ES-I3 (cell line): ENCODE results near the gene SCRT2.
"Not testable (repeated sequence)": the region's sequence is repeated elsewhere in the genome, so short reads cannot be mapped to it uniquely, and the experiment has no call there.

Experiments used
- H3K36me3 ChIP-seq: 2 replicates; pipeline ENCODE4 v1.6.1; 2013; ENCODE audit warnings: mild to moderate bottlenecking, low read length, control low read depth, moderate library complexity; ENCODE audit not compliant: insufficient read depth
- H3K4me1 ChIP-seq: 2 replicates; pipeline ENCODE4 v1.6.1; 2013; ENCODE audit warnings: mild to moderate bottlenecking, control low read depth, low read length; ENCODE audit not compliant: insufficient read depth
- H3K9ac ChIP-seq: 2 replicates; pipeline ENCODE4 v1.6.1; 2013; ENCODE audit warnings: low read depth, mild to moderate bottlenecking, low read length, moderate library complexity
- H3K9me3 ChIP-seq: 2 replicates; pipeline ENCODE4 v1.6.1; 2013; ENCODE audit warnings: mild to moderate bottlenecking, low read length, moderate library complexity; ENCODE audit not compliant: control insufficient read depth, insufficient read depth

The SCRT2 gene

GRCh38 chr20:645318-646106 is 30.1 kb downstream of the SCRT2 start:
- peaks cover 15% of the 10 kb centered on the region for H3K36me3 ChIP-seq
- H3K9me3 ChIP-seq = no peaks in the 10 kb centered on the region
- no peak overlapping the region for H3K9ac ChIP-seq
- H3K4me1 ChIP-seq = no peaks in the 10 kb centered on the region; the same call in 1 of the 2 replicates

- Histone ChIP-seq H3K9me3 (no peaks in the 10 kb centered on the region), H3K4me1 (no peaks in the 10 kb centered on the region; the same call in 1 of the 2 replicates), H3K36me3 (peaks cover 15% of the 10 kb centered on the region), H3K9ac (no peak overlapping the region)
Measured at GRCh38 chr20:644692-645317, 30.8 kb downstream of the SCRT2 start.

GRCh38 chr20:642398-643174 is 33.0 kb downstream of the SCRT2 start:
- H3K9me3 ChIP-seq = no peaks in the 10 kb centered on the region
- H3K4me1 ChIP-seq = no peaks in the 10 kb centered on the region; the same call in 1 of the 2 replicates
- no peak overlapping the region; the same call in 1 of the 2 replicates for H3K9ac ChIP-seq
- H3K36me3 ChIP-seq = peaks cover 5% of the 10 kb centered on the region

GRCh38 chr20:642013-642397 is 33.6 kb downstream of the SCRT2 start:
- H3K9ac ChIP-seq, H3K4me1 ChIP-seq, H3K9me3 ChIP-seq, H3K36me3 ChIP-seq: not testable (repeated sequence)

- Histone ChIP-seq H3K9ac (no peak overlapping the region), H3K36me3 (no peaks in the 10 kb centered on the region), H3K9me3 (no peaks in the 10 kb centered on the region), H3K4me1 (no peaks in the 10 kb centered on the region; the same call in 1 of the 2 replicates)
Measured at GRCh38 chr20:641516-641875, 34.1 kb downstream of the SCRT2 start.

GRCh38 chr20:640674-641515 is 34.7 kb downstream of the SCRT2 start:
- no peak overlapping the region for H3K9ac ChIP-seq
- H3K4me1 ChIP-seq = no peaks in the 10 kb centered on the region; the same call in 1 of the 2 replicates
- H3K36me3 ChIP-seq = no peaks in the 10 kb centered on the region
- H3K9me3 ChIP-seq = no peaks in the 10 kb centered on the region

GRCh38 chr20:638579-638978 is 37.0 kb downstream of the SCRT2 start:
- Histone ChIP-seq H3K9ac (no peak overlapping the region), H3K9me3 (no peaks in the 10 kb centered on the region), H3K36me3 (no peaks in the 10 kb centered on the region), H3K4me1 (peaks cover 11% of the 10 kb centered on the region)

GRCh38 chr20:637559-637958 is 38.0 kb downstream of the SCRT2 start:
- no peaks in the 10 kb centered on the region for H3K36me3 ChIP-seq
- no peak overlapping the region for H3K9ac ChIP-seq
- peaks cover 11% of the 10 kb centered on the region for H3K4me1 ChIP-seq
- H3K9me3 ChIP-seq = no peaks in the 10 kb centered on the region

GRCh38 chr20:635893-636338 is 39.7 kb downstream of the SCRT2 start:
- H3K4me1 ChIP-seq = peaks cover 11% of the 10 kb centered on the region

GRCh38 chr20:635028-635892 is 40.3 kb downstream of the SCRT2 start:
- Histone ChIP-seq H3K9ac (no peak overlapping the region), H3K9me3 (no peaks in the 10 kb centered on the region), H3K36me3 (no peaks in the 10 kb centered on the region), H3K4me1 (peaks cover 11% of the 10 kb centered on the region)

More at GRCh38 chr20:635893-636338, 39.7 kb downstream of the SCRT2 start:
- Histone ChIP-seq H3K36me3 (no peaks in the 10 kb centered on the region), H3K9ac (no peak overlapping the region), H3K9me3 (no peaks in the 10 kb centered on the region)

- no peak overlapping the region for H3K9ac ChIP-seq
- no peaks in the 10 kb centered on the region for H3K36me3 ChIP-seq
- H3K4me1 ChIP-seq = peaks cover 11% of the 10 kb centered on the region
- H3K9me3 ChIP-seq = no peaks in the 10 kb centered on the region
Measured at GRCh38 chr20:634148-634925, 41.3 kb downstream of the SCRT2 start.

GRCh38 chr20:631101-631500 is 44.5 kb downstream of the SCRT2 start:
- Histone ChIP-seq H3K9ac (no peak overlapping the region), H3K9me3 (no peaks in the 10 kb centered on the region), H3K36me3 (no peaks in the 10 kb centered on the region), H3K4me1 (peaks cover 11% of the 10 kb centered on the region)

- H3K9me3 ChIP-seq = no peaks in the 10 kb centered on the region
- no peak overlapping the region for H3K9ac ChIP-seq
- peaks cover 10% of the 10 kb centered on the region for H3K4me1 ChIP-seq
- H3K36me3 ChIP-seq = no peaks in the 10 kb centered on the region
Measured at GRCh38 chr20:626579-626978, 49.0 kb downstream of the SCRT2 start.
